Measurements from ENCODE around the gene RPS21.

DNA sequence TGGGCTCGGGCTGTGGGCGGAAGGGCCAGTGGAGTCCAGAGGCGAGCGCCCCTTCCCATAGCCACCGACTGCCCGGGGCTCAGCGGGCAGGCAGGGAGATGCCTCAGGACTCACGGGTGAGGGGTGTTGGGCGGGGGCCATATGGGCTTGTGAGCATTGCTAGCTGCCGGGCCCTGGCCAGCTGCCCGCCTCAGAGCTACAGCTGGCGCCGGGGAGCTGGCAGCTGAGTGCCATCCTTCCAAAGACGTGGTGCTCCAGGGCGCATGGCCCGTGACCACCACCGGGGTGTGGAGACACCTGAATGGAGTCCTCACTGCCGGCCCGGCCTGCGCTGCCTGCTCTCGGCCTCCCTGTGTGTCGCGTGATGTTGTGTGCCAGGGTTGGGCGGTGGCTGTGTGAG, 51.0 kb downstream of the RPS21 start:
- TF ChIP-seq EGR1 (IDR thresholded peaks at IDR 0.05; ENCODE audit: borderline replicate concordance in 1 of 2, low read depth in 2 of 2, low read length in 2 of 2) = no peak
- TF ChIP-seq CTCF (IDR thresholded peaks at IDR 0.05 in 2 of 3, conservative IDR thresholded peaks at IDR 0.05 in 1 of 3; ENCODE audit: control insufficient read depth in 2 of 3, extremely low read depth in 1 of 3, insufficient read depth in 1 of 3, low read depth in 3 of 3, low read length in 3 of 3) = no peak
- no peak for TF ChIP-seq RAD51 (IDR thresholded peaks at IDR 0.05)
- no peak for TF ChIP-seq MEF2A (IDR thresholded peaks at IDR 0.05; ENCODE audit: insufficient read depth, low read depth, low read length)
- no peak for TF ChIP-seq FOS (IDR thresholded peaks at IDR 0.05; ENCODE audit: borderline replicate concordance, extremely low read depth, insufficient read length)
